Measurements from ENCODE around the gene MAP3K21. TPM values are rescaled to one million over a fixed set of nuclear protein-coding genes. Genes with fewer than 3 reads are reported as not detected.

MAP3K21 gene
- total and polyA plus RNA-seq, 2 of the 8 experiments (the other 6 are each of a cell fraction or from before 2014, with no cell fraction given): 21.2 to 21.8 TPM

DNA sequence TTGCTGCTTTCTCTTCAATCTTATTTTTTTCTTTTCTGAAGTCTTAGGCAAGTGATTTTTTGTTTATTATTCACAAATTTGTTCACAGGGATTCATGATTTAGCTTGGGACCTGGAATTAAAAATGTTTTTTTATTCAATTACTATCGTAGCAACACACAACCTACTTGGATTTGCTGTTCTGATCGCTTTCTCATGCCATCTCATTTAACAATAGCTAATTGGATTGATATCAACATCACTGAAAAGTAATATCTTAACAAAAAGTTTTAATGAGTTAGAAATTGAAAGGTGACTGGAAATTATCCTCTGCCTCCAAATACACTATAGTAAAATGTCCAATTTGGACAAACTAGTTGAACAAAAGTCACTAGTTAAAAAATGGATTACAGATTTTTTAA, 32.4 kb downstream of the MAP3K21 start:
- Histone ChIP-seq H3K4ac (replicated peaks; ENCODE audit: insufficient read length, low read depth, low read length) (no peak overlapping the region), H4K5ac (ENCODE audit: insufficient read length, low read depth, low read length) (no peak overlapping the region), H2AFZ (ENCODE audit: low read length) (no peak overlapping the region), H3K27ac (ENCODE audit: low read depth, low read length) (no peak overlapping the region), H3K4me3 (ENCODE audit: extremely low read depth in 1 of 4, insufficient read depth in 2 of 4, low read depth in 3 of 4, low read length in 4 of 4) (no peak overlapping the region), H4K91ac (replicated peaks; ENCODE audit: insufficient read length, low read length) (no peak overlapping the region), H3K27me3 (replicated peaks in 1 of 4; ENCODE audit: control insufficient read depth in 3 of 4, extremely low read depth in 1 of 4, insufficient read depth in 3 of 4, low read length in 3 of 4) (no peaks in the 10 kb centered on the region), H3K23me2 (ENCODE audit: low read depth, low read length) (no peaks in the 10 kb centered on the region), H2BK12ac (ENCODE audit: low read depth, low read length) (no peak overlapping the region), H3K4me2 (ENCODE audit: insufficient read depth in 1 of 2, low read depth in 2 of 2, low read length in 2 of 2) (no peak overlapping the region), H2BK120ac (replicated peaks; ENCODE audit: low read depth, low read length) (no peak overlapping the region), H3K9me3 (ENCODE audit: insufficient read depth in 2 of 2, low read depth in 1 of 2, low read length in 1 of 2) (no peaks in the 10 kb centered on the region), H2BK20ac (ENCODE audit: low read length) (no peak overlapping the region), H4K8ac (ENCODE audit: extremely low read depth, insufficient read depth, low read length) (no peak overlapping the region), H3K36me3 (ENCODE audit: control insufficient read depth in 2 of 4, insufficient read depth in 4 of 4, low read length in 3 of 4) (peaks cover 0 to 6% (median 3%) of the 10 kb centered on the region in 4 experiments; a peak in 5 of 8 replicates), H2BK5ac (ENCODE audit: low read depth, low read length) (no peak overlapping the region), H3K14ac (ENCODE audit: insufficient read length) (no peak overlapping the region), H2AK5ac (ENCODE audit: low read depth, low read length) (no peak overlapping the region), H3K56ac (replicated peaks; ENCODE audit: insufficient read length, low read depth, low read length) (no peak overlapping the region), H3K79me2 (ENCODE audit: control insufficient read depth in 1 of 2, insufficient read depth in 2 of 2, low read length in 2 of 2) (no peaks in the 10 kb centered on the region), H4K20me1 (replicated peaks in 1 of 2; ENCODE audit: control insufficient read depth in 1 of 2, insufficient read depth in 2 of 2, low read length in 2 of 2) (no peaks in the 10 kb centered on the region), H3K18ac (ENCODE audit: extremely low read depth, low read length) (no peak overlapping the region), H3K4me1 (replicated peaks in 1 of 4; ENCODE audit: control insufficient read depth in 3 of 4, insufficient read depth in 4 of 4, low read length in 3 of 4) (no peaks in the 10 kb centered on the region; a peak in 1 of 7 replicates), H3K9ac (replicated peaks in 1 of 4; ENCODE audit: extremely low read depth in 1 of 4, low read depth in 3 of 4, low read length in 3 of 4) (no peak overlapping the region), H2BK15ac (ENCODE audit: low read length) (no peak overlapping the region), H3K23ac (ENCODE audit: insufficient read length) (no peak overlapping the region), H3K79me1 (ENCODE audit: low read depth, low read length) (no peaks in the 10 kb centered on the region)
- ChIA-PET POLR2A (ENCODE audit: partially characterized antibody) (no interaction called here), CTCF (ENCODE audit: partially characterized antibody) (interaction anchor here (1.7 kb wide), 1 partner anchor 8 kb away, joined by 10 read pairs; no protein-coding TSS in a partner anchor)
- 89% methylated on average over 2 of the region's 2 CpGs; no CpG with 5 or more reads in 1 of the 2 experiments for WGBS, 2 experiments (ENCODE audit: extremely low coverage in 1 of 2, insufficient coverage in 1 of 2, insufficient read length in 1 of 2, insufficient replicate concordance in 2 of 2, low coverage in 1 of 2, low lambda C conversion rate in 2 of 2, missing lambda C conversion rate in 1 of 2)
- TF ChIP-seq, protein P1, sequence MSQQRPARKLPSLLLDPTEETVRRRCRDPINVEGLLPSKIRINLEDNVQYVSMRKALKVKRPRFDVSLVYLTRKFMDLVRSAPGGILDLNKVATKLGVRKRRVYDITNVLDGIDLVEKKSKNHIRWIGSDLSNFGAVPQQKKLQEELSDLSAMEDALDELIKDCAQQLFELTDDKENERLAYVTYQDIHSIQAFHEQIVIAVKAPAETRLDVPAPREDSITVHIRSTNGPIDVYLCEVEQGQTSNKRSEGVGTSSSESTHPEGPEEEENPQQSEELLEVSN (IDR thresholded peaks at IDR 0.05): no peak
- TF ChIP-seq RXRA (IDR thresholded peaks at IDR 0.05; ENCODE audit: insufficient read depth, low read depth, low read length): no peak
- no peak for TF ChIP-seq SP2 (IDR thresholded peaks at IDR 0.05; ENCODE audit: low read length)
- TF ChIP-seq CHD1 (IDR thresholded peaks at IDR 0.05; ENCODE audit: low read depth, low read length): no peak
- FAIRE-seq: no peak
- DNase-seq (ENCODE audit: low read depth in 1 of 2, low spot score in 2 of 2): no peak

Measured in H1 (cell line).